HG03103 (cell line): ENCODE results near the gene TRIM69.
"Not testable (repeated sequence)": the region's sequence is repeated elsewhere in the genome, so short reads cannot be mapped to it uniquely, and the experiment has no call there.

Experiments used
- ATAC-seq: cut with Tn5 transposase; IDR thresholded peaks from one replicate; pipeline ENCODE4 v1.9.1; 2021; ENCODE audit warnings: low read depth; ENCODE audit not compliant: unreplicated experiment

The TRIM69 gene

DNA sequence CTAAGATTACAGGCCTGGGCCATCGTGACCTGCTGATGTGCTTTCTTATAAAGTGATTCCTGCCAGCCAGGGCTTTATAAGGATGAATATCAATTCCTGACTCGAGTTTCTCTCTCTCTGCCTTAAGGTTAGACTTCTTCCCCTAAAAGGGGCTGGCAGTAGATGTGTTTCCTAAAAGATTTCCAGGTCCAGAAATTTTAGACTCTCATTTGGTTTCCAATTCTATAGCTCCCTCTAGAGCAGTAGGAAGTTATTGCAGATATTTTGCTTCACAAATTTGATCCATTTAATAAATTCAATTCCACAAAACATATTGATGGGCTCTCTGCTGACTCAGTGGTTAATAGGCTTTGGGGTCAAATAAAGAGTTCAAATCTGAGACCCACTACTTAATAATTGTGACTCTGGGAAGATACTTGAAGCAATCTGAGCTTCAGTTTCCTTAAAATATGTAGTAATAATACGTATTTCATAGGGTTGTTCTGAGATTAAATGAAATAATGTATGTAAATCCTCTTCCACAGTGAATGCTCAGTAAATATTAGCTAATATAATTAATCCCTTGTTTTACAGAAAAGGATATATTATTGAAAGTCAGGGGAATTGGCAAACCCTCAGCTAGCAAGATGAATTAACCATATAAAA is 2.1 kb downstream of the TRIM69 start:
- no peak for ATAC-seq

DNA sequence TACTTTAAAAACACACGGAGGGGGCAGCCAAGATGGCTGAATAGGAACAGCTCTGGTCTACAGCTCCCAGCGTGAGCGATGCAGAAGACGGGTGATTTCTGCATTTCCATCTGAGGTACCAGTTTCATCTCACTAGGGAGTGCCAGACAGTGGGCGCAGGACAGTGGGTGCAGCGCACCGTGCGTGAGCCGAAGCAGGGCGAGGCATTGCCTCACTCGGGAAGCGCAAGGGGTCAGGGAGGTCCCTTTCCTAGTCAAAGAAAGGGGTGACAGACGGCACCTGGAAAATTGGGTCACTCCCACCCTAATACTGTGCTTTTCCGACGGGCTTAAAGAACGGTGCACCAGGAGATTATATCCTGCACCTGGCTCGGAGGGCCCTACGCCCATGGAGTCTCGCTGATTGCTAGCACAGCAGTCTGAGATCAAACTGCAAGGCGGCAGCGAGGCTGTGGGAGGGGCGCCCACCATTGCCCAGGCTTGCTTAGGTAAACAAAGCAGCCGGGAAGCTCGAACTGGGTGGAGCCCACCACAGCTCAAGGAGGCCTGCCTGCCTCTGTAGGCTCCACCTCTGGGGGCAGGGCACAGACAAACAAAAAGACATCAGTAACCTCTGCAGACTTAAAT is 3.0 kb downstream of the TRIM69 start:
- not testable (repeated sequence) for ATAC-seq

DNA sequence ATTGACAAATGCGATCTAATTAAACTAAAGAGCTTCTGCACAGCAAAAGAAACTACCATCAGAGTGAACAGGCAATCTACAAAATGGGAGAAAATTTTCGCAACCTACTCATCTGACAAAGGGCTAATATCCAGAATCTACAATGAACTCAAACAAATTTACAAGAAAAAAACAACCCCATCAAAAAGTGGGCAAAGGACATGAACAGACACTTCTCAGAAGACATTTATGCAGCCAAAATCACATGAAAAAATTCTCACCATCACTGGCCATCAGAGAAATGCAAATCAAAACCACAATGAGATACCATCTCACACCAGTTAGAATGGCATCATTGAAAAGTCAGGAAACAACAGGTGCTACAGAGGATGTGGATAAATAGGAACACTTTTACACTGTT is 7.1 kb downstream of the TRIM69 start:
- not testable (repeated sequence) for ATAC-seq

DNA sequence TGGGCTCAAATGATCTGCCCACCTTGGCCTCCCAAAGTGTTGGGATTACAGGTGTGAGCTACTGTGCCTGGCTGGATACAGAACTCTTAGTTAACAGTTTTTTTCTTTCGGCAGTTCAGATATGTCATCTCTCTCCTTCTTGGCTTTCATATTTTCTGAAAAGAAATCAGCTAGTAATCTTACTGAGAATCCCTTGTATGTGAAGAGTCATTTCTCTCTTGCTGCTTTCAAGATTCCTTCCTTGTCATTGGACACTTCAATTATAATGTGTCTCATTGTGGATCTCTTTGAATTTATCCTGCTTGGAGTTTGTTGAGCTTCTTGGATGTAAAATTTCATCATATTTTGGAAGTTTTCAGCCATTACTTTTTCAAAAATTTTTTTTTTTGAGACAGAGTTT is 17.0 kb downstream of the TRIM69 start:
- ATAC-seq = no peak

DNA sequence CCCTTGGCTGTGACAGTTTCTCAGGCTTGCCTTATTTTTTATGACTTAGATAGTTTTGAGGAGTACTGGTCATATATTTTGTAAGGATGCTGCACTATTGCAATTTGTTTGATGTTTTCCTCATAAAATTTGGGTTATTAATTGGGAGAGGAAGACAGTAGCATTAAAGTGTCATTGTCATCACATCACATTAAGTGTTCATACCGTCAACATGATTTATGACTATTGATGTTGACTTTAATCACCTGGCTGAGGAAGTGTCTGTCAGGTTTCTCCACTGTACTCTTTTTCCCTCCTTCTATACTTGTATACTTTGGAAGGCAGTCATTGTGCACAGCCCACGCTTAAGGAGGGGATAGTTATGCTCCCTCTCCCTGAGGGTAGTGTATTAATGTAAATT is 26.9 kb downstream of the TRIM69 start:
- ATAC-seq = no peak

DNA sequence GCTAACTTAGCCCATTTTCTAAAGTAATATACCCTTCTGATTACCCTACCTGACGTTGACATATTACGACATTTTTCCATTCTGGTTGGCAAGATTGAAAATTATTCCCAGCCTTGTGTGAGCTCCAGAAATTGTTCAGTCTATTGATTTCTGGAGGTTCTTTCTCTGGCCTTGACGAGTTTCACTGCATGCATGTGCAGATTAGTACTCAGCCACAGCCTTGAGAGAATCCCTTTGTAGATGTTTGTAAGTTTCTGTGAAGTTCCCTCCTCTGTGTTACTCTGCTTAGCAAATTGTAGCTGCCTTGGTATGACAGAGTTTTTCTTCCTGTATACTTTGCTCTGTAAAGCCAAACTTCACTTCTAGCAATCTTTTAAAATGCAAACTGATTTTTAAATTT is 27.5 kb downstream of the TRIM69 start:
- ATAC-seq = no peak

DNA sequence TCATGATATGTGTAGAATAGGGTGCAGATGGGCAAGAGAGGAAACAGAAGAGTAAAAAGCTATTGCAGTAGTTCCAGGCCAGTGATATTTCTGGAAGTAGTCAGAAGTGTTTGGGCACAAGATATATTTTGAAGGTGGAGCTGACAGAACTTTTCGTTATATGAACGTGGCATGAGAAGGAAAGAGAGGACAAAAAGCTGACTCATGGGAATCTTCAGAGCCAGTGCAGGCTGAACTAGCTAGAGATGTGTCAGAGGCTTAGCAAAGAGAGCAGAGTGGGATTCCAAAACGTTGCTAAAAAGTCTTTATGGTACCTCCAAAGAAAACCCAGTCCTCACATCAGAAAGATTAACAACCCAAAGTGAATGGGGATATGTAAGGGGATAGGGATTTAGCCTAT is 28.7 kb downstream of the TRIM69 start:
- no peak for ATAC-seq

DNA sequence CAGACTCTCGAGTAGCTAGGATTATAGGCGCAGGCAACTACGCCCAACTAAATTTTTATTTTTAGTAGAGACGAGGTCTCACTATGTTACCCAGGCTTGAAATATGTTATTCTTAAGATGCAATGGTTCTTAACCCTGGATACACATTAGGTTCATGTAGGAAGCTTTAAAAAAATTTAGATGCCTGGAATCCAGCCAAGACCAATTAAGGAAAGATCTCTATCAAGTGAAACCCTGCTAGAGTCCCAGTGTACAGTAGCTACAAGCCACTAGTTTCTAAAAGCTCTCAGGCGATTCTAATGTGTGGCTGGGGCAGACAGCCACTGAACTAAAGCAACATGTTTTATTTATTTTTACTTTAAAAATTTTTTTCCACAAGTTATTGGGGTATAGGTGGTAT is 33.2 kb downstream of the TRIM69 start:
- ATAC-seq = no peak

DNA sequence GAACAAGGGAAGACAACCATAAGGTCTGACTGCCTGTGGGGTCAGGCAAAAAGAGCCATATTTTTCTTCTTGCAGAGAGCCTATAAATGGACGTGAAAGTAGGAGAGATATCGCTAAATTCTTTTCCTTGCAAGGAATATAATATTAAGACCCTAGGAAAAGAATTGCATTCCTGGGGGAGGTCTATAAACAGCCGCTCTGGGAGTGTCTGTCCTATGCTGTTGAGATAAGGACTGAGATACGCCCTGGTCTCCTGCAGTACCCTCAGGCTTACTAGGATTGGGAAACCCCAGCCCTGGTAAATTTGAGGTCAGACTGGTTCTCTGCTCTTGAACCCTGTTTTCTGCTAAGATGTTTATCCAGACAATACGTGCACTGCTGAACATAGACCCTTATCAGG is 34.4 kb downstream of the TRIM69 start:
- not testable (repeated sequence) for ATAC-seq

DNA sequence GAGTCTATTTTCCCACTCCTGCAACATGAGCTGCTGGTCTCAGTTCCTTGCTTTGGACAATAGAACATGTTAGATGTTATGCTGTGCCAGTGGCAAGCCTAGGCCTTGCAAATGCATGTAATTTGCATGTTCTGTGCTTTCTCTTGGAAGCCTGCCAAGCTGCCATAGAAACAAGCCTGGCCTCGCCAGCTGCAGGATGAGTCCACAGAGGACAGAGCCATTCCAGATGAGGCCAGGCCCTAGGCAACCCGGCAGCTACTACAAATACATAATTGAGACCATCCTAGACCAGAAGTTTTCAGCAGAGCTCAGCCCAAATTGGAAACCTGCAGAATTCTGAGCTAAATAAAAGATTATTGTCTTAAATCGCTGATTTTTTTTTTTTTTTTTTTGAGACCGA is 39.6 kb downstream of the TRIM69 start:
- ATAC-seq = no peak

DNA sequence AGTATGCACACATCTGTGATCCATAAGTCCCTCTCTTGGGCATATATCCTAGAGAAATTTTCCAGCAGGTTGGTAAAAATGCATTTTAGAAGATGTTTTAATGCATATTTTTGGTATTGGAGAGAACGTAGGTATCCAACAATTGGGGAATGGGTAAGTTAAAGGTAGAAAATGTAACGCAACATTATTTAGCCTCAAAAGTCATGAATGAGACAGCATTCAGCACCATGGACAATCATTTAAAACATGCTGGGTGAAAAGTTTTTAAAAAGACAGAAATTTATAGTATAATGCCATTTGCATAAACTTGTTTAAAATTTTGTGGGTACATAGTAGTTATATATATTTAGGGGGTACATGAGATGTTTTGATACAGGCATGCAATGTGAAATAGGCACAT is 43.4 kb downstream of the TRIM69 start:
- no peak for ATAC-seq

DNA sequence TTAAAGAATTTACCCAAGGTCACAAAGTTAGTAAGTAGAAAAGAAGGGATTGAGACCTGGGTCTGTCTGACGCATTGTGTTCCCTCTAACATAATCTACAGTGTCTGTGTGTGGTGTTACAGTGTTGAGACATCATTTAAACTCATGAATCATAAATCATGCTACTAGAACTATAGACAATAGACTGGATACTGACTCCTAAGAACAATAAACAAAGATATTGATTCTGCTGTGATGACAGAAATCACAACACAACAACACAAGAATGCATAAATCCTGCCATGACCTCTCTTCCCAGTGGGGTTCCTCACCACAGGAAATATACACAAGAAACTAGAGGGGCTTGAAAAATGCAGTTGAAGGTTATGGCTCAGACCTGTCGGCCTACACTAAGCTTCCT is 44.3 kb downstream of the TRIM69 start:
- ATAC-seq = no peak

DNA sequence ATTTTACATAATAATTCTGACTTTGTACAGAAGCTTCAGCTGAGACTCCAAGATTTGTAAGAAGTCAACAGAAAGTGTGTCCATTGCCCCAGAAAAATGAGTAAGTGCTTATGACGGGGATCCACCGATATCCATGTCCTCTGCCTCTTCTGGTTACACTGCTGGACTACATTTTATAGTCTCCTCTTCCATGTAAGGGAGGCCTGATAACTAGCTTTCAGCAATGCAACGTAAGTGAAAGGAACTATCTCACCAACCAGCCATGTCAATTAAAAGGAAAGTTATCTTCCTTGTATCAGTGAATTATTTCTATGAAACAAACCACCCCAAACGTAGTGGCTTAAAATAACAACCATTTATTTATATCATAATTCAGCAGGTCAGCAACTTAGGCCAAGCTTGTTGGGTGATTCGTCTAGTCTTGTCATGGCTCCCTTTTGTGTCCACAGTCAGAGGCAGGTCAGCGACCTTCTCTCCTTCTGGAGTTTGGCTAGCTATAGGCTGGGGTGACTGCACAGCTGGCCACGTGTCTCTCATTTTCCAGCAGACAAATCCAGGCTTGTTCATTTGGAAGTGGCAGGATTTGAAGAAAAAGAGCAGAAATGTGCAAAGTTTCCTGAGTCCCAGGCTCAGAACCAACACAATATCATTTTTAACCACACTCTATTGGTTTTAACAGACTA is 44.9 kb downstream of the TRIM69 start:
- ATAC-seq = no peak

DNA sequence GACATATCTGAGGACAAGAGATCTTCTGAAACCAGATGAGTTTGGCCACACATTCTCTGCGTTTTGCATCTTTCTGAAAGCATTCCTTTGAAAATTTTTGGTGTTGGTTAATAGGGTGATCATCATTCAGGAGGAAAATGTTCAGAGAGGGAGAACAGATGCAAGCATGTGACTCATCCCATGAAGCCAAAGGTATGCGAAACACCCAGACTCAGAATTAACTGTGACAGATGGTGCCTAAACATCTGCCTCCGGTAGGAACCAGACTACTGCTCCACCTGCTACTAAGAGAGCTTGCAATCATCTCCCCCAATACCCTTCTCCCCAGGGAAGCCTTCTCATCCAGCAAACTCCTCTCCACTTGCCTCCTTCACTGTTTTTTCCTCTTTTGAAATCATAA is 46.2 kb downstream of the TRIM69 start:
- no peak for ATAC-seq

DNA sequence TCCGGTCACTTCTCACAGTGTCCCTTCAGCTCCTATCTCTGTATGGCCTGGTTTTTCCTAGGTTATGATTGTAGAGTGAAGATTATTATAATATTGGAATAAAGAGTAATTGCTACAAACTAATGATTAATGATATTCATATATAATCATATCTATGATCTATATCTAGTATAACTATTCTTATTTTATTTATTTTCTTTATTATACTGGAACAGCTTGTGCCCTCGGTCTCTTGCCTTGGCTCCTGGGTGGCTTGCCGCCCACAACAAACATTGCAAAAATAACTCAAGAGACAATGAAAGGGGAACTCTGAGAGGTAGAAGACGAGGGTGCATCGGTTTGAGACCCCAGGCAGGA is 48.6 kb downstream of the TRIM69 start:
- ATAC-seq = not testable (repeated sequence)

DNA sequence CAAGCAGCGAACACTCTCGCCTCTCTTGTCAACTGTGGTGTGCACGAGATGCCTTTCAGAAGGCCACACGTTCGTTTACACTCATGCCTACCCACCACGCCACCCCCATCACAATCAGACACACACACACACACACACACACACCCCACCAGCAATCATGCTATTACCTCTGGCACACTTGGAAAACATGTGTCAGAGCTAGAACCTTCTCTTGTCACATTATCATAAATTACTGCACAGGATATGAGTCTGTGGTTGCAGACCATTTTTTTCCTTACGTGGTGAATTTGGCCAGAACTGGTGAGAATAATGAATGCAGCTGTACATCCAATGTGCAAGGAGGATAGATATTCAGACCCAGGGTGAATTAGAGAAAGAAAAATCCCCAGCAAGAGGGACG is 52.4 kb downstream of the TRIM69 start:
- no peak for ATAC-seq

DNA sequence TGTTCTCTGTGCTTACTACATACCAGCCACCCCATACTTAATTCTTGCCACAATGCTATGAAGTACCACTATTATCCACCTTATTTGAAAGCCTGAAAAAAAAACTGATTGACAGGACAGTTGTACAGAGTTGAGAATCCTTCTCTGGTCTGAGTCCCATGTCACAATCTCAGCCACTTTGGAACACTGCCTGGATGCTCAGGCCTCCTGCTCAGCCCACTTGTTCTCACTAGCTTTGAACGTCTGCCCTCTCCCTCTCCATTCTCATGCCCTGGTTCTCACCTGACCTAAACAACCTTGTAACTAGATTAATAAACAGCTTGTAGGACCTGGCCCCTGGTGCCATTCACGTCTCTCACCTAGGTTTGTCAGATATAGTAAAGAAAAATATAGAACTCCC is 53.9 kb downstream of the TRIM69 start:
- no peak for ATAC-seq

DNA sequence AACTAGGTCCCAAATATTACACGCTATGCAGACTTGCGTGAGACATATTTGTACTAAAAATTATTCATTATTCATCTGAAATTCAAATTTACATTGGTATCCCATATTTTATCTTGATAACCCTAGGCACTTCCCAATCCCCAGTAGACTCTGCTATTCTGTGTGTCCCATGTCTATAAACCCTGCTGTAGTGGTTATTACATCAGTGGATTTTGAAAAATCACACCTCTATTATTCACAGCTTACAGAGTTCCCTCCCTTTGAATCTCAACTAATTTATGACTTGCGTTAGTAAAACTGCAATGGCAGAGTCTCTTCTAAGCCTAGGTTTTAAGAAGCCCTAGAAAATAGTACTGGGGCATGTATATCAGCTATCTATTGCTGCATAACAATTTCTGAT is 54.3 kb downstream of the TRIM69 start:
- ATAC-seq = no peak

DNA sequence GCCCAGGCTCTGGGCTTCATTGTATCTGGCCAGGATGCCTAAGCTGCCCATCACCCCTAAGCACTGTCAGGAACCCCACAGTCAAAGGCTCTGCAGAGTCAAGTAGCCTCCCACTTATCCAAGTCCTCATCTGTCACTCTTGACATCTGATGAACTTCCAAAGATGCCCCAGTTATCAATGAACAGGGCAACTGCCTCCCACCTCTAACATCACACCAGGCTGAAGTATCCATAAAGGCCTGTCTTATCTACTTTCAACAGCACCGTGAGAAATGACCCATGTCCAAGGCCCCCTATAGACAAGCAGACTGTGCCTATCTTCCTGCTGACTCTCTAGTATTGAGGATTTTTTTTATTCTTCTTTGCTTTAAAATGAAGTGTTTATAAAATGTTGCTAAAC is 56.4 kb downstream of the TRIM69 start:
- no peak for ATAC-seq

DNA sequence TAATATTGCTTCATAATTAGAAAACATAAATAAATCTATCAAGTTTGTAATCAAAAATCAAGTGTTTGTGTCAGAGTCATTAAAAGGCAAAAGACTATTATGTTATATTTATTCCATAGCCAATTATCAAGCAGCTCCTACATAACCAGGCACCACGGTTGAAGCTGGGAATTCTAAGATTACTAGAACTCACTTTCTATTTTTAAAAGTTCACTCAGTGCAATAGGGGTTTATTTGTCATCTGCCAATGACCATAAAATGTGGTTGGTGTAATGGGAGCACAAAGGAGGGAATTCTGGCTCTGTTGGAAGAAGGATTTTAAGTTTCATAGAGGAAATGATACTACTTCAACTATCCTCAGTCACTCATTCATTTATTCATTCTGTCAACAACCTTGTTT is 57.7 kb downstream of the TRIM69 start:
- no peak for ATAC-seq

DNA sequence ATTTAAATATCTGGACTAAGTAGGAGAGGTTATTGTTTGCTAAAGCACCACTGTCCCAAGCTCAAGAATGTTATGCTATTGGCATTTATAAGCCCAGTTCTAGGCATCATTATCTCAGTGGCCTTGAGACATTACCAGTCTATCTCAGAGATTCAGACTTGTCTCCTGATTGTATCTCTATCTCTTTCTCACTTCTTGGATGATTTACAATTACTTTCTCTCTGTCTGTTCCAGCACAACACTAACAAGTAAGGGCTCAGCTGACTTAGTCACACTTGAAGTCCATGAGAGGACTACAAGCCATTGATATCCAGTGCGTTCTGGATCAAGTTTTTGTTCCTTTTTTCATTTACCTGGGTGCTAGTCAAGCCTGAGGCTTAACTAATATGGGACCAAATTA is 60.2 kb downstream of the TRIM69 start:
- ATAC-seq = no peak

DNA sequence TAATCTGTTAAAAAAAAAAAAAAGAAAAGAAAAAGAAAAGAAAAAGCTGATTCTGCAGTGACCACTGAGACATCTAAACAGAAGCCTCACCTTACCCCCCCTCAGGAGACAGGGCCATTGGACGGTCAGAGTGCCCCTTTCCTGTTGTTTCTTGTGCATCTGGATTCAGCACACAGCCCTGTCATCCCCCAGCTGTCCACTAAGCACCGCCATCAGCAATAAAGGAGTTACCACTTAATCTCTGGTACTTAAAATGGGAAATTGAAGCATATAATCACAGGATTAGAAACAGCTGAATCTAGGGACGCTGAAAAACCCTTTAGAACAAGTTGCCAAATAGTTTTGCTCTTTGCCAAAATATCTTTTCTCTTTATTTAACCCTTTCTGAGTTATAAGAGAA is 62.5 kb downstream of the TRIM69 start:
- ATAC-seq = no peak
